GM12878 (cell line): Measurements from ENCODE around the gene MAST3. TPM values are rescaled to one million over a fixed set of nuclear protein-coding genes. Genes with fewer than 3 reads are reported as not detected.

Source experiments
- BMI1 ChIP-seq: fragments of 450-650 bp; IDR thresholded peaks from 2 replicates; pipeline ENCODE4 v1.6.1; 2016; ENCODE audit warnings: mild to moderate bottlenecking, moderate library complexity, borderline replicate concordance
- EED ChIP-seq: sonication (generic); IDR thresholded peaks from 2 replicates; pipeline ENCODE4 v1.6.1; 2016; ENCODE audit warnings: antibody characterized with exemption, low read depth
- FOS ChIP-seq: IDR thresholded peaks from 3 replicates; pipeline ENCODE4 v1.6.1; 2011; ENCODE audit warnings: borderline replicate concordance; ENCODE audit not compliant: insufficient read length; ENCODE audit errors: extremely low read depth
- KDM1A ChIP-seq: fragments of 200-600 bp; sonication (generic); IDR thresholded peaks from 2 replicates; pipeline ENCODE4 v1.6.1; 2016; ENCODE audit warnings: borderline replicate concordance
- MTA3 ChIP-seq: IDR thresholded peaks from 2 replicates; pipeline ENCODE4 v1.6.1; 2012; ENCODE audit warnings: low read length, inconsistent platforms, borderline replicate concordance
- NR2C2 ChIP-seq: IDR thresholded peaks from 2 replicates; pipeline ENCODE4 v1.6.1; 2011; ENCODE audit warnings: borderline replicate concordance, low read depth; ENCODE audit not compliant: control insufficient read depth, insufficient read length
- NRF1 ChIP-seq: conservative IDR thresholded peaks from 2 replicates; pipeline ENCODE4 v1.6.1; 2011; ENCODE audit warnings: mild to moderate bottlenecking, low read depth, low read length, improper control_type of control experiment
- POU2F2 ChIP-seq: IDR thresholded peaks from 3 replicates; pipeline ENCODE4 v1.6.1; 2011; ENCODE audit warnings: low read depth, mild to moderate bottlenecking, low read length, borderline replicate concordance
- RAD21 ChIP-seq: IDR thresholded peaks from 2 replicates; pipeline ENCODE4 v1.6.1; 2011; ENCODE audit warnings: mild to moderate bottlenecking, low read depth, low read length, moderate library complexity; ENCODE audit not compliant: insufficient read depth
- REST ChIP-seq: IDR thresholded peaks from 2 replicates; pipeline ENCODE4 v1.6.1; 2012; ENCODE audit warnings: mild to moderate bottlenecking, low read depth, low read length
- STAT1 ChIP-seq: fragments of 450-650 bp; conservative IDR thresholded peaks from 2 replicates; pipeline ENCODE4 v1.6.1; 2014; ENCODE audit warnings: antibody characterized with exemption, mild to moderate bottlenecking
- TCF3 ChIP-seq: IDR thresholded peaks from 2 replicates; pipeline ENCODE4 v1.6.1; 2012; ENCODE audit warnings: low read depth, mild to moderate bottlenecking, low read length, borderline replicate concordance; ENCODE audit not compliant: insufficient read depth
- ZBTB4 ChIP-seq: fragments of 450-650 bp; formaldehyde crosslinking; IDR thresholded peaks from 2 replicates; pipeline ENCODE4 v1.4.0; 2022; ENCODE audit warnings: mild to moderate bottlenecking, moderate library complexity
- ZNF24 ChIP-seq: fragments of 450-650 bp; IDR thresholded peaks from 2 replicates; pipeline ENCODE4 v1.6.1; 2017; ENCODE audit warnings: antibody characterized with exemption, mild to moderate bottlenecking
- polyA plus RNA-seq, 11 experiments: library from polyadenylated mRNA; depleted of rRNA in 4 of 11; unstranded in 6 of 11; stranded (reverse) in 5 of 11; fragments of >200 nt; fragmentation: Nextera tagmentation in 4 of 11; fragmentation: Illumina TruSeq in 1 of 11; extraction: Ambion mirVana in 4 of 11; extraction: Trizol in 1 of 11; gene quantifications; 1 replicate in 1 of 11; 2 replicates in 10 of 11; pipeline versions ENCODE4 v1.2.1 to v1.2.3, GENCODE V29; 2011 to 2016; ENCODE audit warnings: inconsistent platforms in 2 of 11, missing spikeins in 2 of 11, low read depth in 1 of 11
- total RNA-seq, 4 experiments: library from RNA; depleted of rRNA in 3 of 4; stranded (reverse); fragments of >200 nt in 3 of 4; fragmentation: Illumina TruSeq in 1 of 4; extraction: Trizol in 1 of 4; gene quantifications; 2 replicates each; pipeline versions ENCODE4 v1.2.1 to v1.2.3, GENCODE V29; 2013 to 2021
- TF ChIP-seq, protein P1 (sequence below): fragments of 450-650 bp; IDR thresholded peaks from 2 replicates; pipeline ENCODE4 v1.6.1; 2017; ENCODE audit warnings: antibody characterized with exemption, mild to moderate bottlenecking, moderate library complexity
- TF ChIP-seq, protein P2 (sequence below): IDR thresholded peaks from 2 replicates; pipeline ENCODE4 v1.6.1; 2012; ENCODE audit warnings: low read depth, low read length, improper control_type of control experiment

MAST3 gene
- total and polyA plus RNA-seq, 10 of the 15 experiments (the other 5 are each of a cell fraction or from before 2014, with no cell fraction given), result 3.0 to 22.2 (median 7.5) TPM

DNA sequence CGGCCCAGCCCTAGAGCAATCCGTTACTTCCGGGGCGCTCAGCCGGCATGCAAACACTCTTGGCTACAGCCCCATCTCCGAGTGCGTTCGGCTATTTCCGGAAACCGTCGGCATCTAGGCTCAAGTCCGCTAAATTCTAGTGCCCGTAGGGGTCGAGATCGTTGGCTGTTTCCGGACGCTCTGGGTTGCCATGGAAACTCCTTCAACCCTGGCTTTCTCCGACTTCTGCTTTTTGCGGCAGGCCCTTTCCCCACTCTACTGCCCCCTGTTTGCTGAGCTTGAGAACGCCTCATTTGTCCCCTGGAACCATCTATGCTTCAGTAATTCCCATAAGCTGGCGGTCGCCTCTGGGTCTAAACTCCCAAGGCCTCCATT lies 54.9 kb downstream of the MAST3 start (continued):
- TF ChIP-seq ZBTB4 (CRISPR knock-in tag) (no peak), RAD21 (peak; percentile 46; the same call in 1 of the 2 replicates), KDM1A (no peak), FOS (no peak), NRF1 (no peak), BMI1 (peak; percentile 100), TCF3 (0 out of 2 replicates have a peak, but pooled peaks have one; percentile 6), ZNF24 (no peak), MTA3 (no peak), EED (no peak), REST (no peak), NR2C2 (no peak), POU2F2 (peak; percentile 87; the same call in 2 of the 3 replicates), STAT1 (0 out of 2 replicates have a peak, but pooled peaks have one; percentile 58)
- TF ChIP-seq, protein P1, sequence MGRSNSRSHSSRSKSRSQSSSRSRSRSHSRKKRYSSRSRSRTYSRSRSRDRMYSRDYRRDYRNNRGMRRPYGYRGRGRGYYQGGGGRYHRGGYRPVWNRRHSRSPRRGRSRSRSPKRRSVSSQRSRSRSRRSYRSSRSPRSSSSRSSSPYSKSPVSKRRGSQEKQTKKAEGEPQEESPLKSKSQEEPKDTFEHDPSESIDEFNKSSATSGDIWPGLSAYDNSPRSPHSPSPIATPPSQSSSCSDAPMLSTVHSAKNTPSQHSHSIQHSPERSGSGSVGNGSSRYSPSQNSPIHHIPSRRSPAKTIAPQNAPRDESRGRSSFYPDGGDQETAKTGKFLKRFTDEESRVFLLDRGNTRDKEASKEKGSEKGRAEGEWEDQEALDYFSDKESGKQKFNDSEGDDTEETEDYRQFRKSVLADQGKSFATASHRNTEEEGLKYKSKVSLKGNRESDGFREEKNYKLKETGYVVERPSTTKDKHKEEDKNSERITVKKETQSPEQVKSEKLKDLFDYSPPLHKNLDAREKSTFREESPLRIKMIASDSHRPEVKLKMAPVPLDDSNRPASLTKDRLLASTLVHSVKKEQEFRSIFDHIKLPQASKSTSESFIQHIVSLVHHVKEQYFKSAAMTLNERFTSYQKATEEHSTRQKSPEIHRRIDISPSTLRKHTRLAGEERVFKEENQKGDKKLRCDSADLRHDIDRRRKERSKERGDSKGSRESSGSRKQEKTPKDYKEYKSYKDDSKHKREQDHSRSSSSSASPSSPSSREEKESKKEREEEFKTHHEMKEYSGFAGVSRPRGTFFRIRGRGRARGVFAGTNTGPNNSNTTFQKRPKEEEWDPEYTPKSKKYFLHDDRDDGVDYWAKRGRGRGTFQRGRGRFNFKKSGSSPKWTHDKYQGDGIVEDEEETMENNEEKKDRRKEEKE, result no peak
- TF ChIP-seq, protein P2, sequence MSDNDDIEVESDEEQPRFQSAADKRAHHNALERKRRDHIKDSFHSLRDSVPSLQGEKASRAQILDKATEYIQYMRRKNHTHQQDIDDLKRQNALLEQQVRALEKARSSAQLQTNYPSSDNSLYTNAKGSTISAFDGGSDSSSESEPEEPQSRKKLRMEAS, result 0 out of 2 replicates have a peak, but pooled peaks have one; percentile 10
